ENCODE data around the gene PIK3R6.

Gene PIK3R6

DNA sequence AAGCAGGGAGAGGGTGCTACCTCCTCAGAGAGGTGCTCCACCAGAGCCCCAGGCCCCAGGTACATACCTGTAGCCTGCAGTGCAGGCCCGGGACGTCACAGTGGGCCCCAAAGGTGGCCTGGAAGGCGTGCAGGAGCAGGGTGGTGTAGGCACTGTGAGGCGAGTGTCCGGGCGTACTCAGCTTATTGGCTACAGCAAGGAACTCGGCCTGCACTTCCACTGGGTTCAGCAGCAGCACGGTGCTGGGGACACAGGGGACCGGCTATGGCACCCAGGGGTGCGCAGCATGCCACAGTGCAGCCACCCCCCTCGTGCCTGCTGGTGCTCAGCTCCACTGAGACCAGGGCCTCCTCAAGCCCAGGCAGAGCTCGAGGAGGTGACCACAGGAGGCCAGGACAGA lies 23.2 kb upstream of the PIK3R6 start:
- Histone ChIP-seq H3K79me2 (ENCODE audit: insufficient read depth, low read length) (no peaks in the 10 kb centered on the region), H3K4me3 (ENCODE audit: low read length, poor library complexity, severe bottlenecking) (no peak overlapping the region), H3K4me2 (ENCODE audit: low read depth, low read length, poor library complexity, severe bottlenecking) (no peak overlapping the region), H3K4me1 (ENCODE audit: insufficient read depth, low read length, poor library complexity, severe bottlenecking) (peaks cover 6% of the 10 kb centered on the region), H3K27me3 (ENCODE audit: insufficient read depth, low read length, poor library complexity, severe bottlenecking) (no peaks in the 10 kb centered on the region), H4K20me1 (ENCODE audit: insufficient read depth, low read length, poor library complexity, severe bottlenecking) (no peaks in the 10 kb centered on the region), H3K36me3 (ENCODE audit: insufficient read depth, low read length) (peaks cover 12% of the 10 kb centered on the region; the same call in 1 of the 2 replicates), H3F3A (ENCODE audit: low read depth) (no peaks in the 10 kb centered on the region), H3K9me2 (replicated peaks; ENCODE audit: low read depth, low read length) (no peaks in the 10 kb centered on the region), H3K9me3 (ENCODE audit: insufficient read depth, low read depth, low read length) (no peaks in the 10 kb centered on the region), H3K9ac (ENCODE audit: low read depth, low read length, poor library complexity, severe bottlenecking) (no peak overlapping the region), H2AFZ (ENCODE audit: low read length) (no peak overlapping the region)
- no peak for TF ChIP-seq EZH2phosphoT487 (IDR thresholded peaks at IDR 0.05; ENCODE audit: borderline replicate concordance)

DNA sequence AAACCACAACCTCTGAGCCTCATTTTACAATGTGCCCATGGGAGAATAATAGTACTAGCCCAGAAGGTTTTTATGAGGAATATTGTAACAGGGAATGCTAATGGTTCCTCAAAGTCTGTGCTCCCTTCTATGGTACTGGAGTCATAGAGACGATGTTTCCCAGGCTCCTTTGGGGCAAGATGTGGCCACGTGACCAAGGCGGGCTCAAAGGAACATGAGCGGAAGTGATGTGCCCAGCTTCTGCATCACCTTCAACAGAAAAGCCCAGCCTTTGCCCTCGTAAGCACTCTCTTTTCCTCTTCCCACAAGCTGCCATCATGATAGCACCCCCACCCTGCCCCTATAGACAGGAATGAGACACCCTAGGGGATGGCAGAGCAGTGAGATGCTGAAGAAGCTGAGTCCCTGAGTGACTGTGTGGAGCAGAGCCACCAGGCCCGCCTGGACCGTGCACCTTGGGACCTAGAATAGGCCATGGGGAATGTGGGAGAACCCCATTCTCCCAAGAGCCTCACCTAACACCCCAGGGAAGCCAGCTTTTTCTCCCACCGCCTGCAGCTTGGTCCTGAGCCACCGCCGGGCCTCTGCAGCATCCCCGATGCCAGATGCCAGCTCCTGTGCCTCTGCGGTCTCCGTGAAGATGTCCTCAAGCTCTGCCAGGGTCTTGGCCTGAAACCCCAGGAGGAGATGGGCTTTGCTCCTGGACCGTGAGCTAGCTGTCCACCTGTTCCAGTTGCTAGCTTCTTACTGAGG lies 22.2 kb upstream of the PIK3R6 start:
- Histone ChIP-seq H3K4me1 (ENCODE audit: insufficient read depth, low read length, poor library complexity, severe bottlenecking) (no peaks in the 10 kb centered on the region), H3K9me2 (replicated peaks; ENCODE audit: low read depth, low read length) (no peaks in the 10 kb centered on the region), H3K9me3 (ENCODE audit: insufficient read depth, low read depth, low read length) (no peaks in the 10 kb centered on the region), H4K20me1 (ENCODE audit: insufficient read depth, low read length, poor library complexity, severe bottlenecking) (no peaks in the 10 kb centered on the region), H3K9ac (ENCODE audit: low read depth, low read length, poor library complexity, severe bottlenecking) (no peak overlapping the region), H3K4me3 (ENCODE audit: low read length, poor library complexity, severe bottlenecking) (no peak overlapping the region), H3K4me2 (ENCODE audit: low read depth, low read length, poor library complexity, severe bottlenecking) (no peak overlapping the region), H3F3A (ENCODE audit: low read depth) (no peaks in the 10 kb centered on the region), H3K79me2 (ENCODE audit: insufficient read depth, low read length) (no peaks in the 10 kb centered on the region), H2AFZ (ENCODE audit: low read length) (no peak overlapping the region), H3K27me3 (ENCODE audit: insufficient read depth, low read length, poor library complexity, severe bottlenecking) (no peaks in the 10 kb centered on the region), H3K36me3 (ENCODE audit: insufficient read depth, low read length) (peaks cover 12% of the 10 kb centered on the region; the same call in 1 of the 2 replicates)
- no peak for TF ChIP-seq EZH2phosphoT487 (IDR thresholded peaks at IDR 0.05; ENCODE audit: borderline replicate concordance)
- TF ChIP-seq, protein P1, sequence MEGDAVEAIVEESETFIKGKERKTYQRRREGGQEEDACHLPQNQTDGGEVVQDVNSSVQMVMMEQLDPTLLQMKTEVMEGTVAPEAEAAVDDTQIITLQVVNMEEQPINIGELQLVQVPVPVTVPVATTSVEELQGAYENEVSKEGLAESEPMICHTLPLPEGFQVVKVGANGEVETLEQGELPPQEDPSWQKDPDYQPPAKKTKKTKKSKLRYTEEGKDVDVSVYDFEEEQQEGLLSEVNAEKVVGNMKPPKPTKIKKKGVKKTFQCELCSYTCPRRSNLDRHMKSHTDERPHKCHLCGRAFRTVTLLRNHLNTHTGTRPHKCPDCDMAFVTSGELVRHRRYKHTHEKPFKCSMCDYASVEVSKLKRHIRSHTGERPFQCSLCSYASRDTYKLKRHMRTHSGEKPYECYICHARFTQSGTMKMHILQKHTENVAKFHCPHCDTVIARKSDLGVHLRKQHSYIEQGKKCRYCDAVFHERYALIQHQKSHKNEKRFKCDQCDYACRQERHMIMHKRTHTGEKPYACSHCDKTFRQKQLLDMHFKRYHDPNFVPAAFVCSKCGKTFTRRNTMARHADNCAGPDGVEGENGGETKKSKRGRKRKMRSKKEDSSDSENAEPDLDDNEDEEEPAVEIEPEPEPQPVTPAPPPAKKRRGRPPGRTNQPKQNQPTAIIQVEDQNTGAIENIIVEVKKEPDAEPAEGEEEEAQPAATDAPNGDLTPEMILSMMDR (conservative IDR thresholded peaks at IDR 0.05; ENCODE audit: low read length), result no peak

DNA sequence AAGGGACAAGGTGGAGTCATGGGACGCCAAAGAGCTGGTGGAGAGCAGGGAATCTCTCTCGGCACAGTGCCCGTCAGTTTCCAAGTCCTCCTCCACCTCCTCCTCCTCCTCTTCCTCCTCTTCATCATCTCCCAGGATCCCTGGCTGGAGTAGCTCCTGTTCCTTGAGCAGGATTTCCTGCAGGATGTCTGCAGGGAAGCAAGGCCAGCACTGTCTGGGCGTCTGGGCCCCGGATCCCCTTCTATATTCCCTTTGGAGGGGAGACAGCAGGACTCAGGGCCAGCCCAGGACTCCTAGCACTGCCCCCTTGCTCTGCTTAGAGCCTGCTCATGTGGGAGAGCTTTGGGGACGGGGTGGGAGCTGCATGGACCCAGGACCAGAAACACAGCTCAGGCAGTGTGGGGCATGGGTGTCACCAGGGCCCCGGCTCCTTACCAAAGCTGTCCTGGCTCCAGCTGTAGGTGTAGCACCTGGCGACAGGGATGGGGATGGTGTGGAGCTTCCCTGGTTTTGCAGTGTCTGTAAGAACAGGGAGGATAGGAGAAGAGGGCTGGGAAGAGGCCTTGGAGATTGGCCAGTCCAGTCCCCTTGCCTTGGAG lies 21.3 kb upstream of the PIK3R6 start:
- TF ChIP-seq, protein P1 (conservative IDR thresholded peaks at IDR 0.05; ENCODE audit: low read length), result no peak
- Histone ChIP-seq H3K9me2 (replicated peaks; ENCODE audit: low read depth, low read length) (no peaks in the 10 kb centered on the region), H4K20me1 (ENCODE audit: insufficient read depth, low read length, poor library complexity, severe bottlenecking) (no peaks in the 10 kb centered on the region), H3K4me2 (ENCODE audit: low read depth, low read length, poor library complexity, severe bottlenecking) (no peak overlapping the region), H3K79me2 (ENCODE audit: insufficient read depth, low read length) (no peaks in the 10 kb centered on the region), H3K4me1 (ENCODE audit: insufficient read depth, low read length, poor library complexity, severe bottlenecking) (no peaks in the 10 kb centered on the region), H3K4me3 (ENCODE audit: low read length, poor library complexity, severe bottlenecking) (no peak overlapping the region), H3F3A (ENCODE audit: low read depth) (no peaks in the 10 kb centered on the region), H3K9ac (ENCODE audit: low read depth, low read length, poor library complexity, severe bottlenecking) (no peak overlapping the region), H3K36me3 (ENCODE audit: insufficient read depth, low read length) (peaks cover 14% of the 10 kb centered on the region; the same call in 1 of the 2 replicates), H2AFZ (ENCODE audit: low read length) (no peak overlapping the region), H3K27me3 (ENCODE audit: insufficient read depth, low read length, poor library complexity, severe bottlenecking) (no peaks in the 10 kb centered on the region), H3K9me3 (ENCODE audit: insufficient read depth, low read depth, low read length) (no peaks in the 10 kb centered on the region)
